ENCODE data around the gene RNASEH2A. TPM values are rescaled to one million over a fixed set of nuclear protein-coding genes. Genes with fewer than 3 reads are reported as not detected.

The RNASEH2A gene
- polyA plus RNA-seq, 1 donor from 2014 or later = 28.2 TPM

DNA sequence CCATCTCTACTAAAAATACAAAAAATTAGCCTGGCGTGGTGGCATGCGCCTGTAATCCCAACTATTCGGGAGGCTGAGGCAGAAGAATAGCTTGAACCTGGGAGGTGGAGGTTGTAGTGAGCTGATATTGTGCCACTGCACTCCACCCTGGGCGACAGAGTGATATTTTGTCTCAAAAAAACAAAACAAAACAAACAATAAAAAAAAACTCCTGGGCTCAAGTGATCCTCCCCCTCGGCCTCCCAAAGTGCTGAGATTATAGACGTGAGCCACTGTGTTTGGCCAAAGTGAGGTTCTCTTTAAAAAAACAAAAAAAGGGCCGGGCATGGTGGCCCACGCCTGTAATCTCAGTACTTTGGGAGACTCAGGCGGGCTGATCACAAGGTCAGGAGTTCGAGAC lies 18.9 kb upstream of the RNASEH2A start:
- TF ChIP-seq EP300 (conservative IDR thresholded peaks at IDR 0.05; ENCODE audit: poor library complexity, severe bottlenecking) (no peak), MXI1 (conservative IDR thresholded peaks at IDR 0.05; ENCODE audit: poor library complexity, severe bottlenecking) (no peak), RAD21 (conservative IDR thresholded peaks at IDR 0.05) (no peak), REST (IDR thresholded peaks at IDR 0.05; ENCODE audit: borderline replicate concordance) (no peak), TAF1 (IDR thresholded peaks at IDR 0.05; ENCODE audit: low read depth) (no peak), POLR2AphosphoS5 (IDR thresholded peaks at IDR 0.05) (no peak), EZH2 (IDR thresholded peaks at IDR 0.05; ENCODE audit: borderline replicate concordance, insufficient read depth, low read length, poor library complexity, severe bottlenecking) (no peak), CTCF (IDR thresholded peaks at IDR 0.05; ENCODE audit: poor library complexity, severe bottlenecking) (no peak), SMC3 (conservative IDR thresholded peaks at IDR 0.05; ENCODE audit: poor library complexity) (no peak)

GRCh38 chr19:12788042-12788681 lies 18.2 kb upstream of the RNASEH2A start:
- no peak overlapping the region for H3K4me3 ChIP-seq (ENCODE audit: low read length)
- H3K4me2 ChIP-seq (ENCODE audit: low read length) = no peak overlapping the region
- no peaks in the 10 kb centered on the region for H3K36me3 ChIP-seq (ENCODE audit: insufficient read depth, low read length)
- no peaks in the 10 kb centered on the region for H4K20me1 ChIP-seq (ENCODE audit: insufficient read depth)
- no peaks in the 10 kb centered on the region for H3K9me2 ChIP-seq (ENCODE audit: insufficient read depth, low read length)
- H3F3A ChIP-seq (ENCODE audit: insufficient read depth, low read length, poor library complexity, severe bottlenecking) = no peaks in the 10 kb centered on the region
- no peak overlapping the region for H2AFZ ChIP-seq (ENCODE audit: low read depth, low read length)
- H3K27ac ChIP-seq (ENCODE audit: low read length) = no peak overlapping the region
- H3K79me2 ChIP-seq (replicated peaks; ENCODE audit: insufficient read depth, low read length) = no peaks in the 10 kb centered on the region
- TF ChIP-seq MXI1 (conservative IDR thresholded peaks at IDR 0.05; ENCODE audit: poor library complexity, severe bottlenecking) (no peak), EP300 (conservative IDR thresholded peaks at IDR 0.05; ENCODE audit: poor library complexity, severe bottlenecking) (no peak), EZH2 (IDR thresholded peaks at IDR 0.05; ENCODE audit: borderline replicate concordance, insufficient read depth, low read length, poor library complexity, severe bottlenecking) (no peak), REST (IDR thresholded peaks at IDR 0.05; ENCODE audit: borderline replicate concordance) (no peak), TAF1 (IDR thresholded peaks at IDR 0.05; ENCODE audit: low read depth) (no peak), CTCF (IDR thresholded peaks at IDR 0.05; ENCODE audit: poor library complexity, severe bottlenecking) (no peak), SMC3 (conservative IDR thresholded peaks at IDR 0.05; ENCODE audit: poor library complexity) (no peak), POLR2AphosphoS5 (IDR thresholded peaks at IDR 0.05) (no peak), RAD21 (conservative IDR thresholded peaks at IDR 0.05) (no peak)
- no peaks in the 10 kb centered on the region for H3K9me3 ChIP-seq (ENCODE audit: low read length)
- peaks cover 29% of the 10 kb centered on the region for H3K27me3 ChIP-seq (ENCODE audit: insufficient read depth, low read depth, low read length)
- no peak overlapping the region for H3K9ac ChIP-seq (ENCODE audit: low read length)

More for the DNA sequence above, 18.9 kb upstream of the RNASEH2A start:
- H2AFZ ChIP-seq (ENCODE audit: low read depth, low read length) = no peak overlapping the region
- no peak overlapping the region for H3K9ac ChIP-seq (ENCODE audit: low read length)
- peaks cover 22% of the 10 kb centered on the region for H3K27me3 ChIP-seq (ENCODE audit: insufficient read depth, low read depth, low read length)
- no peak overlapping the region for H3K4me3 ChIP-seq (ENCODE audit: low read length)
- H3K36me3 ChIP-seq (ENCODE audit: insufficient read depth, low read length) = no peaks in the 10 kb centered on the region
- H3K27ac ChIP-seq (ENCODE audit: low read length) = no peak overlapping the region
- H4K20me1 ChIP-seq (ENCODE audit: insufficient read depth) = no peaks in the 10 kb centered on the region
- H3K9me2 ChIP-seq (ENCODE audit: insufficient read depth, low read length) = no peaks in the 10 kb centered on the region
- no peaks in the 10 kb centered on the region for H3K79me2 ChIP-seq (replicated peaks; ENCODE audit: insufficient read depth, low read length)
- no peaks in the 10 kb centered on the region for H3F3A ChIP-seq (ENCODE audit: insufficient read depth, low read length, poor library complexity, severe bottlenecking)
- no peak overlapping the region for H3K4me2 ChIP-seq (ENCODE audit: low read length)
- no peaks in the 10 kb centered on the region for H3K9me3 ChIP-seq (ENCODE audit: low read length)

Data from neural cell (in vitro differentiated cells).